Subcutaneous abdominal adipose tissue (tissue), 5 donors: ENCODE measurements around the gene DNAH6.

Experiments used
- H3K27ac ChIP-seq: one replicate; pipeline ENCODE4 v1.7.0; 2013; ENCODE audit warnings: low read depth, mild to moderate bottlenecking, inconsistent platforms, low read length, moderate library complexity
- H3K27me3 ChIP-seq, 5 donors: one replicate each; pipeline ENCODE4 v1.7.0; 2013; ENCODE audit warnings: low read length in 5 of 5, inconsistent platforms in 1 of 5; ENCODE audit not compliant: control insufficient read depth in 5 of 5, insufficient read depth in 4 of 5
- H3K36me3 ChIP-seq, 5 donors: one replicate each; pipeline ENCODE4 v1.7.0; 2013; ENCODE audit warnings: low read length in 5 of 5; ENCODE audit not compliant: control insufficient read depth in 5 of 5, insufficient read depth in 5 of 5
- H3K4me1 ChIP-seq, 5 donors: one replicate each; pipeline ENCODE4 v1.7.0; 2013; ENCODE audit warnings: low read length in 5 of 5, mild to moderate bottlenecking in 3 of 5, moderate library complexity in 1 of 5; ENCODE audit not compliant: control insufficient read depth in 5 of 5, insufficient read depth in 5 of 5
- H3K4me3 ChIP-seq, 5 donors: one replicate each; pipeline ENCODE4 v1.7.0; 2013; ENCODE audit warnings: low read length in 5 of 5, low read depth in 1 of 5
- H3K9ac ChIP-seq, 5 donors: one replicate each; pipeline ENCODE4 v1.7.0; 2013; ENCODE audit warnings: low read length in 5 of 5, mild to moderate bottlenecking in 4 of 5, moderate library complexity in 3 of 5
- H3K9me3 ChIP-seq, 5 donors: one replicate each; pipeline ENCODE4 v1.7.0; 2013; ENCODE audit warnings: low read length in 5 of 5; ENCODE audit not compliant: control insufficient read depth in 5 of 5
- donor health status: healthy.
- donor health status: healthy.
- donor health status: healthy.
- donor health status: healthy.
- donor health status: healthy.

The DNAH6 gene

DNA sequence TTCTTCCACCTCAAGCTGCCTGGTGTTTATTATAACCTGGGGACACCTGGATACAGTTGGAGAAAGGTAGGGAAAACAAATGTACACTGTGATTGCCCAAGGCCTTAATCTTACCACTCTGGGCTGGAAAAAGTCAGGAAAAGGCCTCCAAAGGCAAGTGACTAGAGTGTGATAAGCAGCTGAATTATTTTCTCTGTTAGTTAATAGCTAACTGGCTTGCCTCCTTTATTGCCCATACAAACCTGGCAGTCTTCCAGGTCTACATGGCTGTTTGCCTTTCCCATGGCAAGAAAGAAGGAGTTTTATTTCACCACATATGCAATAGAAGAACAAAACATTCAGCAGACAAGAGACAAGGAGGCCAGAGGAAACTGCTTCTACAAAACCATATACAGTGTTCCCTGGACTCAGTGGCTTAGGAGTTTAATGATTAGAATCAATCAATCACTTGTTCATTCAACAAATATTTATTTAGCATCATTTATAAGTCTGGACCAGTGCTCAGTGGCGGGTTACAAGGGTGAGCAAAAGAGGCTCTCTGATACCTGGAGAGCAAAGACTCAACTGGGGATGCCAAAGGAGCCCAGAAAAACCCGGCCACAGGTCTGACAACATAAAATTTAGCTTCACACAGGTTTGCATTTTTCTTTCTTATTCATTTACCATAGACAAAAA is 29.7 kb upstream of the DNAH6 start:
- Histone ChIP-seq H3K9ac (no peak overlapping the region), H3K27me3 (no peaks in the 10 kb centered on the region), H3K4me3 (no peak overlapping the region), H3K9me3 (no peaks in the 10 kb centered on the region), H3K4me1 (peaks cover 0 to 19% (median 7%) of the 10 kb centered on the region in 5 donors), H3K27ac (no peak overlapping the region), H3K36me3 (no peaks in the 10 kb centered on the region)

GRCh38 chr2:84487298-84487996 is 28.9 kb upstream of the DNAH6 start:
- Histone ChIP-seq H3K9me3 (no peaks in the 10 kb centered on the region), H3K4me3 (no peak overlapping the region), H3K27ac (no peak overlapping the region), H3K4me1 (peaks cover 0 to 15% (median 7%) of the 10 kb centered on the region in 5 donors), H3K27me3 (no peaks in the 10 kb centered on the region), H3K36me3 (no peaks in the 10 kb centered on the region), H3K9ac (no peak overlapping the region)

DNA sequence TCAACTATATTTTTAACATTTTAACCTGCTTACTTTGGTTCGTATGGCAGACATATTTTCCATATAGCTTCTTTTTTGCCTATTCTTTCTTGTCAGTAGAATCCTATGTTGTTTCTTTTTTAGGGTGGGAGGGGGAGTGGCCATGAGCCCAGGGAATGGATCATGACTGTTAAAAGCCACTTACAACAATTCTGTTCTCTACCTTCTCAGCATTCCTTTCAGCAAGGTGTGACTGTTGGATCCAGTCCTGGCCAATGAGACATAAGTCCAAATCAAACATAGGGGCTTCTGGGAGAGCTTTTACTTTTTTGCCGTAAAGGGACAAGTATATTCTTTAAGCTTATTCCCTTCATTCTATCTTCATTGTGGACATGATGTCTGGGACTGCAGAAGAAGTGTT is 25.0 kb upstream of the DNAH6 start:
- H3K9me3 ChIP-seq, result no peaks in the 10 kb centered on the region
- peaks cover 0 to 20% (median 7%) of the 10 kb centered on the region in 5 donors for H3K4me1 ChIP-seq
- no peak overlapping the region for H3K4me3 ChIP-seq
- H3K36me3 ChIP-seq, result no peaks in the 10 kb centered on the region
- no peak overlapping the region for H3K27ac ChIP-seq
- no peaks in the 10 kb centered on the region for H3K27me3 ChIP-seq
- no peak overlapping the region for H3K9ac ChIP-seq

- no peaks in the 10 kb centered on the region for H3K27me3 ChIP-seq
- H3K9ac ChIP-seq, result no peak overlapping the region
- peaks cover 0 to 15% (median 2%) of the 10 kb centered on the region in 5 donors for H3K4me1 ChIP-seq
- no peak overlapping the region for H3K4me3 ChIP-seq
- no peak overlapping the region for H3K27ac ChIP-seq
- no peaks in the 10 kb centered on the region for H3K36me3 ChIP-seq
- H3K9me3 ChIP-seq, result no peaks in the 10 kb centered on the region
Observed at GRCh38 chr2:84491741-84492140, 24.6 kb upstream of the DNAH6 start.

DNA sequence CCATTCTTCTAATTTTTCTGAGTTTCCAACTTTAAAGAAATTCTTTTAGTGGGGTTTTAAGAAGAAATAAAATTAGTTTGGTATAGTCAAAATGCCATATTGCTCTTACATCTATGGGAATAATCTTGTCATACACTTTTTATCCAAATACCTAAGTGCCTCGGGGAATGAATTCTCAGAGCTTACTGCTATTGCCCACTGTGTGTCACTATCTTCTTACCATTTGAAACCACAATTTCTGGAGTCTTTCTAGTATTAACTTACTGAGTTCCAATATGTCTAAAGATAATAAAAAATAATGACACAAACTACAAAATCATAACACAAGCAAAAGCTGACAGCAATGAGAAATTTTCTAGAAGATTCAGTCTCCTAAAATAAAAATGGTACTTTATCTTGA is 23.7 kb upstream of the DNAH6 start:
- H3K9me3 ChIP-seq, result no peaks in the 10 kb centered on the region
- H3K9ac ChIP-seq, result no peak overlapping the region
- H3K27ac ChIP-seq, result no peak overlapping the region
- peaks cover 0 to 9% (median 0%) of the 10 kb centered on the region in 5 donors for H3K4me1 ChIP-seq
- H3K27me3 ChIP-seq, result no peaks in the 10 kb centered on the region
- H3K4me3 ChIP-seq, result no peak overlapping the region
- no peaks in the 10 kb centered on the region for H3K36me3 ChIP-seq

DNA sequence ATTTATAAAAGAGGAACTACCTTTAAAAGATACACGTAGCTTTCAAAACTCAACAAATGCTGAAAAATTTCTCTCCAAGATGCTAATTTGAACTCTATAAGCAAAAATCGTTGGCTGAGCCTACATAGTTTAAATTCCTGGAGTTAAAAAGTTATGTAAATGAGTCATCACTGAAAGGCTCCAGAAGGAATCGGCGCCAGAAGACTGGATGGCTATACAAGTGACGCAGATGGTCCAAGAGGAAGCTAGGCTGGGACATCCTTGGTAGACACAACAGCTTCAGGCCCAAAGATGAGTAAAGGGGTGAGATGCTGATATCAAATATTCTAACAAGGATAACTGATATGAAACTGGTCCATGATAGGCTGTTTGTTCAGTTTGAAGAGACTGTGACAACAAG is 22.8 kb upstream of the DNAH6 start:
- Histone ChIP-seq H3K4me3 (no peak overlapping the region), H3K9me3 (no peaks in the 10 kb centered on the region), H3K36me3 (no peaks in the 10 kb centered on the region), H3K27ac (no peak overlapping the region), H3K9ac (no peak overlapping the region), H3K27me3 (no peaks in the 10 kb centered on the region), H3K4me1 (peaks cover 0 to 8% (median 0%) of the 10 kb centered on the region in 5 donors)

- no peak overlapping the region for H3K27ac ChIP-seq
- H3K9me3 ChIP-seq, result no peaks in the 10 kb centered on the region
Observed at GRCh38 chr2:84494070-84494469, 22.2 kb upstream of the DNAH6 start.

GRCh38 chr2:84495539-84496146 is 20.7 kb upstream of the DNAH6 start:
- H3K36me3 ChIP-seq, result no peaks in the 10 kb centered on the region
- H3K9ac ChIP-seq, result no peak overlapping the region
- no peaks in the 10 kb centered on the region for H3K27me3 ChIP-seq
- no peak overlapping the region for H3K4me3 ChIP-seq
- H3K27ac ChIP-seq, result no peak overlapping the region
- H3K9me3 ChIP-seq, result no peaks in the 10 kb centered on the region
- peaks cover 0 to 8% (median 0%) of the 10 kb centered on the region in 5 donors for H3K4me1 ChIP-seq

More at GRCh38 chr2:84494070-84494469, 22.2 kb upstream of the DNAH6 start:
- H3K9ac ChIP-seq, result no peak overlapping the region
- peaks cover 0 to 8% (median 0%) of the 10 kb centered on the region in 5 donors for H3K4me1 ChIP-seq
- H3K36me3 ChIP-seq, result no peaks in the 10 kb centered on the region
- H3K4me3 ChIP-seq, result no peak overlapping the region
- H3K27me3 ChIP-seq, result no peaks in the 10 kb centered on the region

DNA sequence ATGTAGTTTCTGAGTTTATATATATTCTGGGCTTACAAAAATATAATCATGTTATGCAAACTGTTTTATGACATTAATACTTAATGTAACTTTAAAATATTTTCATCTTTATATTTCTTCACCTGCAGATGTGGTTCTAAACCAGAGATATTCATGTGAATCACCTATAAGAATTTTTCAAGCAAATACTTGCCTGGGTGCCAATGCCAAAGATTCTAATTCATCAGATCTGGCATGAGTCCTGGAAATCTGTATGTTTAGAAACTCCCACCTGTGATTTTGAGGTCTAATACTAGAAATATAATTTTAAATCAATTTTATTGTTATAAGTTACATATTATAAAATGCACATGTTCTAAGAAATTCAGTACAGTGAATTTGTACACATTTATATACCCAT is 19.9 kb upstream of the DNAH6 start:
- no peaks in the 10 kb centered on the region for H3K9me3 ChIP-seq
- no peak overlapping the region for H3K27ac ChIP-seq
- H3K27me3 ChIP-seq, result no peaks in the 10 kb centered on the region
- no peaks in the 10 kb centered on the region for H3K36me3 ChIP-seq
- peaks cover 0 to 8% (median 0%) of the 10 kb centered on the region in 5 donors for H3K4me1 ChIP-seq
- H3K4me3 ChIP-seq, result no peak overlapping the region
- H3K9ac ChIP-seq, result no peak overlapping the region

GRCh38 chr2:84497285-84497684 is 19.0 kb upstream of the DNAH6 start:
- H3K27ac ChIP-seq, result no peak overlapping the region
- H3K4me1 ChIP-seq, result peaks cover 0 to 8% (median 0%) of the 10 kb centered on the region in 5 donors
- no peak overlapping the region for H3K4me3 ChIP-seq
- no peaks in the 10 kb centered on the region for H3K27me3 ChIP-seq
- H3K36me3 ChIP-seq, result no peaks in the 10 kb centered on the region
- H3K9ac ChIP-seq, result no peak overlapping the region
- no peaks in the 10 kb centered on the region for H3K9me3 ChIP-seq
